ENCODE results near the gene FIGN.

The FIGN gene

GRCh38 chr2:163613266-163613731 lies 122.5 kb downstream of the FIGN start:
- no peak overlapping the region for H3K27ac ChIP-seq
- DNase-seq = no peak
- intact Hi-C loops (cut with DNase I; ENCODE audit: low total_unique reads) = no loop called here
- H3K27me3 ChIP-seq = no peaks in the 10 kb centered on the region
- no peaks in the 10 kb centered on the region for H3K4me1 ChIP-seq
- no peak for TF ChIP-seq CTCF (IDR thresholded peaks at IDR 0.05)
- H3K9me3 ChIP-seq = no peaks in the 10 kb centered on the region
- no peak overlapping the region for H3K4me3 ChIP-seq
- peaks cover 21% of the 10 kb centered on the region in 3 donors for H3K36me3 ChIP-seq

GRCh38 chr2:163612332-163612731 lies 123.5 kb downstream of the FIGN start:
- Histone ChIP-seq H3K9me3 (no peaks in the 10 kb centered on the region), H3K4me1 (no peaks in the 10 kb centered on the region), H3K36me3 (peaks cover 21% of the 10 kb centered on the region in 3 donors), H3K27me3 (no peaks in the 10 kb centered on the region), H3K4me3 (no peak overlapping the region), H3K27ac (no peak overlapping the region)
- intact Hi-C loops (cut with DNase I; ENCODE audit: low total_unique reads) = no loop called here
- TF ChIP-seq CTCF (IDR thresholded peaks at IDR 0.05) = no peak
- DNase-seq = no peak

GRCh38 chr2:163611557-163611906 lies 124.3 kb downstream of the FIGN start:
- Histone ChIP-seq H3K27ac (no peak overlapping the region), H3K9me3 (no peaks in the 10 kb centered on the region), H3K4me1 (no peaks in the 10 kb centered on the region), H3K4me3 (no peak overlapping the region), H3K36me3 (peaks cover 21% of the 10 kb centered on the region in 3 donors), H3K27me3 (no peaks in the 10 kb centered on the region)
- no peak for TF ChIP-seq CTCF (IDR thresholded peaks at IDR 0.05)
- intact Hi-C loops (cut with DNase I; ENCODE audit: low total_unique reads) = no loop called here
- DNase-seq = no peak

GRCh38 chr2:163610817-163611556 lies 124.8 kb downstream of the FIGN start:
- Histone ChIP-seq H3K4me1 (no peaks in the 10 kb centered on the region), H3K36me3 (peaks cover 21% of the 10 kb centered on the region in 3 donors), H3K27ac (no peak overlapping the region), H3K27me3 (no peaks in the 10 kb centered on the region), H3K9me3 (no peaks in the 10 kb centered on the region), H3K4me3 (no peak overlapping the region)
- intact Hi-C loops (cut with DNase I; ENCODE audit: low total_unique reads) = no loop called here
- no peak for TF ChIP-seq CTCF (IDR thresholded peaks at IDR 0.05)
- no peak for DNase-seq

GRCh38 chr2:163607630-163608029 lies 128.2 kb downstream of the FIGN start:
- no peaks in the 10 kb centered on the region for H3K4me1 ChIP-seq
- H3K4me3 ChIP-seq = no peak overlapping the region
- no peak for TF ChIP-seq CTCF (IDR thresholded peaks at IDR 0.05)
- DNase-seq = no peak
- no peaks in the 10 kb centered on the region for H3K9me3 ChIP-seq
- H3K27me3 ChIP-seq = no peaks in the 10 kb centered on the region
- H3K27ac ChIP-seq = no peak overlapping the region
- H3K36me3 ChIP-seq = peaks cover 21% of the 10 kb centered on the region in 3 donors
- intact Hi-C loops (cut with DNase I; ENCODE audit: low total_unique reads) = no loop called here
